SK-N-SH (cell line): ENCODE measurements around the gene NSMCE4A. TPM values are rescaled to one million over a fixed set of nuclear protein-coding genes. Genes with fewer than 3 reads are reported as not detected.

Source experiments
- CTCF ChIA-PET: fragments of 300-600, 350-600 bp; formaldehyde crosslinking; extraction: SDS; loops from one replicate; lab custom pipeline; 2021; lab: Yijun Ruan, JAX
- POLR2A ChIA-PET: fragments of 350-600 bp; sonication (Branson Sonifier 250); formaldehyde crosslinking; extraction: SDS; loops from one replicate; lab custom pipeline; 2020; ENCODE audit warnings: antibody characterized with exemption, inconsistent platforms; lab: Yijun Ruan, JAX
- DNase-seq: peaks from one replicate; pipeline ENCODE4 v3.0.0; 2012
- H2AFZ ChIP-seq: fragments of 200-600 bp; sonication (generic); 2 replicates; pipeline ENCODE4 v1.8.1; 2016; ENCODE audit warnings: antibody characterized with exemption, mild to moderate bottlenecking, low read depth
- H3F3A ChIP-seq: fragments of 200-600 bp; sonication (generic); replicated peaks from 2 replicates; pipeline ENCODE3; 2016; ENCODE audit warnings: antibody characterized with exemption, mild to moderate bottlenecking; ENCODE audit not compliant: insufficient read depth
- H3K27ac ChIP-seq, 2 experiments: fragments of 200-500 bp in 1 of 2; fragments of 200-600 bp in 1 of 2; sonication (Bioruptor generic) in 1 of 2; sonication (generic), shearing (Covaris generic) in 1 of 2; 2 replicates each; pipeline versions ENCODE4 v1.5.1 to v1.6.1; 2014 to 2016; ENCODE audit warnings: low read depth in 2 of 2, inconsistent platforms in 1 of 2, low read length in 1 of 2, mild to moderate bottlenecking in 1 of 2, mixed read lengths in 1 of 2
- H3K27me3 ChIP-seq: fragments of 200-600 bp; sonication (generic), shearing (Covaris generic); 2 replicates; pipeline ENCODE4 v1.6.1; 2016; ENCODE audit warnings: mixed run types; ENCODE audit not compliant: insufficient read depth
- H3K36me3 ChIP-seq, 2 experiments: fragments of 200-500 bp in 1 of 2; fragments of 200-600 bp in 1 of 2; sonication (Bioruptor generic) in 1 of 2; sonication (generic) in 1 of 2; replicated peaks in 1 of 2; 2 replicates each; pipeline versions ENCODE3 to v1.5.1; 2014 to 2016; ENCODE audit warnings: low read length in 1 of 2, mild to moderate bottlenecking in 1 of 2; ENCODE audit not compliant: insufficient read depth in 2 of 2, control insufficient read depth in 1 of 2
- H3K4me1 ChIP-seq, 2 experiments: fragments of 200-500 bp in 1 of 2; fragments of 200-600 bp in 1 of 2; sonication (Bioruptor generic) in 1 of 2; sonication (generic), shearing (Covaris generic) in 1 of 2; 2 replicates each; pipeline versions ENCODE4 v1.5.1 to v1.6.1; 2014 to 2016; ENCODE audit warnings: low read depth in 1 of 2, low read length in 1 of 2, mixed run types in 1 of 2; ENCODE audit not compliant: insufficient read depth in 2 of 2, control insufficient read depth in 1 of 2
- H3K4me2 ChIP-seq: fragments of 200-600 bp; sonication (generic), shearing (Covaris generic); 2 replicates; pipeline ENCODE4 v1.6.1; 2017; ENCODE audit warnings: mixed run types
- H3K4me3 ChIP-seq, 2 experiments: fragments of 200-500 bp in 1 of 2; fragments of 200-600 bp in 1 of 2; sonication (Bioruptor generic) in 1 of 2; sonication (generic), shearing (Covaris generic) in 1 of 2; 2 replicates each; pipeline versions ENCODE4 v1.5.1 to v1.8.1; 2014 to 2016; ENCODE audit warnings: low read depth in 2 of 2, inconsistent platforms in 1 of 2, low read length in 1 of 2, mild to moderate bottlenecking in 1 of 2, mixed read lengths in 1 of 2, moderate library complexity in 1 of 2
- H3K79me2 ChIP-seq: fragments of 200-600 bp; sonication (generic); 2 replicates; pipeline ENCODE4 v1.8.1; 2017; ENCODE audit warnings: mild to moderate bottlenecking; ENCODE audit not compliant: insufficient read depth
- H3K9ac ChIP-seq: fragments of 200-600 bp; sonication (generic); 2 replicates; pipeline ENCODE4 v1.6.1; 2017; ENCODE audit warnings: mixed run types
- H3K9me2 ChIP-seq: fragments of 200-600 bp; sonication (generic); 2 replicates; pipeline ENCODE4 v1.6.1; 2017; ENCODE audit warnings: mixed run types
- H3K9me3 ChIP-seq: fragments of 200-600 bp; sonication (generic); 2 replicates; pipeline ENCODE4 v1.6.1; 2017; ENCODE audit warnings: mixed run types, mild to moderate bottlenecking, moderate library complexity
- H4K20me1 ChIP-seq: fragments of 200-600 bp; sonication (generic); 2 replicates; pipeline ENCODE4 v1.6.1; 2017; ENCODE audit warnings: mild to moderate bottlenecking, mixed run types; ENCODE audit not compliant: insufficient read depth
- EZH2phosphoT487 ChIP-seq: fragments of 200-600 bp; sonication (generic); IDR thresholded peaks from 2 replicates; pipeline ENCODE4 v1.6.1; 2017; ENCODE audit warnings: low read depth, mixed run types, mild to moderate bottlenecking, antibody characterized with exemption, moderate library complexity, borderline replicate concordance
- GATA2 ChIP-seq: sonication (generic); formaldehyde crosslinking; IDR thresholded peaks from 2 replicates; pipeline ENCODE4 v1.5.0; 2020; ENCODE audit warnings: mild to moderate bottlenecking, missing genetic modification reagents
- JUND ChIP-seq: IDR thresholded peaks from 2 replicates; pipeline ENCODE4 v1.4.0; 2012
- MAX ChIP-seq: IDR thresholded peaks from 2 replicates; pipeline ENCODE4 v1.4.0; 2012; ENCODE audit warnings: low read depth
- NFIC ChIP-seq: IDR thresholded peaks from 2 replicates; pipeline ENCODE4 v1.4.0; 2012; ENCODE audit warnings: borderline replicate concordance
- NRF1 ChIP-seq: IDR thresholded peaks from 2 replicates; pipeline ENCODE4 v1.6.1; 2012; ENCODE audit warnings: low read depth, mild to moderate bottlenecking, low read length
- POLR2AphosphoS5 ChIP-seq: IDR thresholded peaks from 2 replicates; pipeline ENCODE4 v1.6.1; 2012; ENCODE audit warnings: low read depth, low read length
- RAD21 ChIP-seq: IDR thresholded peaks from 2 replicates; pipeline ENCODE4 v1.6.1; 2012; ENCODE audit warnings: mild to moderate bottlenecking, low read length
- REST ChIP-seq: IDR thresholded peaks from 2 replicates; pipeline ENCODE4 v1.6.1; 2012; ENCODE audit warnings: mild to moderate bottlenecking, low read depth, low read length, moderate library complexity
- SMC3 ChIP-seq: IDR thresholded peaks from 2 replicates; pipeline ENCODE4 v1.6.1; 2012; ENCODE audit warnings: low read depth, low read length, improper control_type of control experiment
- TCF12 ChIP-seq: IDR thresholded peaks from 2 replicates; pipeline ENCODE4 v1.4.0; 2012
- TEAD4 ChIP-seq: IDR thresholded peaks from 2 replicates; pipeline ENCODE4 v1.4.0; 2012; ENCODE audit warnings: mild to moderate bottlenecking, borderline replicate concordance; ENCODE audit not compliant: insufficient read depth
- ZBTB33 ChIP-seq: IDR thresholded peaks from 2 replicates; pipeline ENCODE4 v1.4.0; 2012; ENCODE audit warnings: low read depth, borderline replicate concordance
- WGBS: methylation state at CpG from one replicate; pipeline ENCODE4 v1.1.6; 2017; ENCODE audit warnings: low lambda C conversion rate; 5-methylcytosine and 5-hydroxymethylcytosine counted together
- polyA plus RNA-seq, 3 experiments: library from polyadenylated mRNA; depleted of rRNA; stranded (reverse); fragments of >200 nt; gene quantifications; 2 replicates each; pipeline ENCODE4 v1.2.3, GENCODE V29; 2012

Gene NSMCE4A
- polyA plus RNA-seq, 1 of the 3 experiments (the other 2 are of a cell fraction) = 28.5 TPM

GRCh38 chr10:121914661-121915060 is 60.4 kb downstream of the NSMCE4A start (continued):
- no peak for TF ChIP-seq POLR2AphosphoS5
- TF ChIP-seq, all 33 proteins: peak for 0

GRCh38 chr10:121911421-121911697 is 63.7 kb downstream of the NSMCE4A start:
- ChIA-PET POLR2A (interaction anchor here (1.2 kb wide), 1 partner anchor 16 kb away, joined by 3 read pairs; no protein-coding TSS in a partner anchor), CTCF (interaction anchor here (1.0 to 3.0 kb wide), 2 partner anchors 11 kb away, joined by 4 to 20 read pairs; no protein-coding TSS in a partner anchor)
- Histone ChIP-seq H3F3A (no peaks in the 10 kb centered on the region), H3K79me2 (peaks cover 4% of the 10 kb centered on the region), H3K9me3 (no peaks in the 10 kb centered on the region), H3K27me3 (no peaks in the 10 kb centered on the region), H2AFZ (no peak overlapping the region), H3K4me1 (no peaks in the 10 kb centered on the region), H4K20me1 (no peaks in the 10 kb centered on the region), H3K9ac (no peak overlapping the region), H3K4me3 (no peak overlapping the region), H3K4me2 (no peak overlapping the region), H3K27ac (peak overlapping the region in 1 of 2 experiments; percentile 14; a peak in 1 of 4 replicates), H3K36me3 (peaks cover 9 to 21% of the 10 kb centered on the region in 2 experiments), H3K9me2 (0 out of 2 replicates have a peak, but pooled peaks cover 3% of the 10 kb centered on the region)
- no peak for TF ChIP-seq GATA2
- TF ChIP-seq TCF12 = no peak
- TF ChIP-seq MAX = no peak
- no peak for TF ChIP-seq NFIC
- no peak for TF ChIP-seq JUND
- no peak for TF ChIP-seq RAD21
- TF ChIP-seq TEAD4 = no peak
- TF ChIP-seq NRF1 = no peak
- no peak for TF ChIP-seq REST
- no peak for TF ChIP-seq SMC3
- no peak for TF ChIP-seq EZH2phosphoT487
- TF ChIP-seq ZBTB33 = no peak
- 95% methylated on average over 2 of the region's 2 CpGs for WGBS
- DNase-seq = no peak
